Activated T-cell treated with anti-CD3 and anti-CD28 coated beads for 4 hours (primary cell): ENCODE data around the gene BRD2.

Experiments
- DNase-seq: peaks from one replicate; pipeline ENCODE4 v3.0.0-alpha.2; 2020

The BRD2 gene

DNA sequence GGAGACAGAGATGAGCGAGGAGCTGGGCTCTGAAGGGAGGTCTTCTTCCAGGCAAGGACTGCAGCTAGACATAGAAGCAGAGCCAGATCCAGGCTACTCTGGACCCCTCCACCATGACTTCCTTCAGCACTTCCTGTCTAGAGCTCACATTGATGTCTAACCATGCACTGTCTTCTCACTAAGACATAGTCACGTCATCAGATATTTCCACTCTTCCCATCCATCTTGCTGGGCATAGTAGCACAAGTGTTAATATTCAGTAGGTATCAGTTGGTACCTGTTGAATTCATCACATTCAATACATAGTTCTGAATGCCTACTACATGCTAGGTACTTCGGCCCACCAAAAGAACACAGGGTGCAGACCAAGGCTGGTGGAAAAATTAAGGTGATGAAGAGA, 18.4 kb upstream of the BRD2 start:
- DNase-seq = no peak

DNA sequence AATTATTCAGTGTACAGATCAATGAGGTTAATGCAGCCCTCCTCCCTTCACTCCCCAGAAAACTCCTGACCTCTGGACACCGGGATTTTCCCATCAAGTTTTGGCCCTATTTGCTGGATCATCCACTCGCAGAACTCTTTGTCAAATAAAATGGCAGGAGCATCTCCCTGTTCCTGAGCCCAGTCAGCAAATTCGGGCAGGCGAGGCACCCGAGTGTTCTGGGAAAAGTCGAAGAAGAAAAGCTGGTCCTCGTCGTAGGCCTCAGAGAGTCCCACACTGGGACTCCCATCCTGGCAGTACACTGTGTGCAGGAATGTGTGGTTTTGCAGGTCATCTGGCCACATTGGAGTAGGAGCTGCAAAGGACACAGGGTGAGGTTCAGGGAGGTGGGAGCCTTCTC, 17.9 kb upstream of the BRD2 start:
- no peak for DNase-seq

DNA sequence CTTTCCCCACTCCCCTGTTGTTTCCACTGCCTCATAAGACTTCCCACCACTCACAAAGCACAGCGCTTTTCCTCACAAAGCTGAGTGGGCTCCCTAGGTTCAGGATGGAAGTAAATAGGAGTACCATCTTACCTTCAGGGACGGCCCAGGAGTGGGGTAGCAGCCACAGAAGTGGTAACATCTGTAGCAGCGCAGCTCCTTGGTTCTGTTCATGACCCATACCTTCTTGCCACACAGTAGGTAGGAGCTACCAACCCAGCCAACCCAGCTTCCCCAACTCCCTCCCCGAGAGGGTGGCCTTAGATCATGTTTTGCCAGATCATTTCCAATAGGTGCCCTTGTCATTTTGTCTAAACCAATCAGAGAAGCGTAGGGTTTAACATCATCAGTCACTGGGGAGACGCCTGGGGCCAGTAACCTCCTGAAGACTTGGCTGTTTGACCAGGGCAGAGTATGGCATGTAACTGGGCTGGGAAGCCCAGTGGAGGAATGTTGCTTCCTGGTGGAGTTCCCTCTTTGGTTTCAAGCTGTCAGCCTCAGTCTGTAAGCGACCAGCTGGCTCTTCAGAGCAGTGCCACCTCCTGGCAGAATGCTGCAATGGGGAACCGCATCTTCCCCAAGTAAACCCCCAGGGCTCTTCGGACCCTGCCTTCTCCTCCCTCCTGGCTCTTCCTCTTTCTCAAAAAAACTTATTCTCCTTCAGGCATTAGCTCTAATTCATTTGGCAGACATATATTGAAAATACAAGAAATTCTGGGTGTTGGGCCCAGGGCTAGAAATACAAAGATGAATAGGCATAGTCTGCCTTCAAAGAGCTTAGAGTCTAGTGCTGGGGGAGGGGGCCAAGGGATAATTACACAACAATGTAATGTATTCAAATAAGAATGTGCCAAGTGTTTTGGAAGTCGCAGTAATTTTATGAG, 15.3 kb upstream of the BRD2 start, which contains the start of gene HLA-DMA:
TSS of gene HLA-DMA (minus strand) at position 281 of the 923 bp plus-strand sequence. CDS start at position 220, 61 bp downstream.
- DNase-seq = peak; percentile 60

DNA sequence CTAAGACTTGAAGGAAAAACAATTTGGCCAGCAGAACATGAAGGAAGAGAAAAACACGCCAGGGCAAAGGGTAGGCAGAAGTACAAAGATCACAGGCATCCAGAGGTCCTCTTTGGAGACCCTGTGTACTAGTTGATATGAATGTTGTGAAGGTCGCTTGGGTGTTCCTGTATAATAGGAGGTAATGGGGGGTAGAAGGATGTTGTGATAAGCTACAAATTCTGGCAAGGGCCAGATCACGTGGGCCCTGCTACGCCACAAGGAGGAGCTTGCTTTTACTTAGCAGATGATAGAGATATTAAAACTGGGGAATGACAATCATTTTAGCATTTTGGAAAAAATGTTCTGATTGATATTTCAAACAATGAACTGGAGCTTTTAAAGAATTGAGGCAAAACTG, 14.6 kb upstream of the BRD2 start:
- no peak for DNase-seq

DNA sequence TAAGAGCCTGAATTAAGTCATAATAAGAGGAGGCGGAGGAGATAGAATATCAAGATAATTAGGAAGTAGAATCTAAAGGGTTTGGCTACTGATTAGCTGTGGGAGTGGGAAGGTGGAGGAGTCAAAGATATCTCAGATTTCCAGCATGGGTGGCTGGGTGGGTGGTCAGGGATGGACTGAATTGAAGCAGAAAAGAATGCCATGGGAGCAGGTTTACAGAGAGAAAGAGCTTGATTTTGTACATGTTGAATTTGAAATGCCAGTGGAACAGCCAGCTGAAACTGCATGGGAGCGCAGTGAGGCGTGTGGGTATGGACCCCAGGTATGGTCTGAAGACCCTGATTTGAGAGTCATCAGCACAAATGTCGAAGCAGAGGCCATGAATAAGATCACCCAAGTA, 14.1 kb upstream of the BRD2 start:
- no peak for DNase-seq

DNA sequence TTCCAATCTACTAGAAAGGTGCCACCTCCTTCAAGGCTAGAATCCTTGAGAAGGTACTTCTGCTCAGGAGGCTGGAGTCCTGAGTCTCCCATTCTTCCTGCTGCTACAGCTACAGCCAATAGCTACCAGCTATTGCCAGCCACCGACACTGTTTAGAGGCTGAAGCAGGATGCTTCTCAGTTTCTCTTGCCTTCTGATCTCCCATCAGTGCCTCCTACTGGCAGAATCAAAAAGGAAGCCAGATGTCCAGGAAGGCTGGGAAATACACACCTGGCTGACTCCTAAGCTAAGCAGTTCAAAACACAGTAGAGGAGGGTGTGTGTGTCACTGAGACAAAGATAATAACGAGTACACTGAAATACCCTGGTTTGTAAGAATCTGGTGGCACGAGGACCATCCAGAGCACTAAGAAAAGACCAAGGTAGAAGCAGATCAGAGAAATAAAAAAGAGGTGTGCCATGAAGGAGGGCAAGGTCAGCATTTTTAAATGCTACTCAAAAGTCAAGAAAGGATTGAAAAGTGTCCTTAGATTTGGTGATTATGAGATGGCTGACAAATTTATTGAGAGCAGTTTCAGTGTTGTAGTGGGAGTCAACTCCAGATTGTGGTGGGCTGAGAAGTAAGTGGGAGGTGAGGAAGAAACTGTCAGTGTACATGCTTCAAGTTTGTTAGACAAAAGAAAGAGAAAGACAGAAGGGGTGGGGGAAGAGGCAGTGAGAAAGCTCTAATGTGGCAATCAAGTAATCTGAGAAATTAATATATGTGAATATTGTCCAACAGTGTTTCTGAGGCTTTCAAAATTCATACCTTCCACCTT, 13.2 kb upstream of the BRD2 start:
- no peak for DNase-seq

DNA sequence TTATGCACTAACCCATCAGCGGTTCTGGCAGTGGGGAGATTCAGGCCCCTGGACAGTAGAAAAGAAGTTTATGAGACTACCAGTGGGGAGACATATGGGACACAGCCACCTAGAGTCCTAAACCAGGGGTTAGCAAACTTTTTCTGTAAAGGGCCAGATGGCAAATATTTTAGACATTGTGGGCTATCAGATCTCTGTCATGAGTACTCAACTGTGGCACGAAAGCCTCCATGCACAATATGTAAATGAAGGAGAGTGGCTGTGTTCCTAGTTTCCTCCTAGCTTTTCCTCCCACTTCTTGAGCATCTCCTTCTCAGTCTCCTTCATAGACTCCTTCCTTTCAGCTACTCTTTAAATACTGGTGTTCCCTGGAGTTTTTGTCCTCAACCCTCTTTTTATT, 12.2 kb upstream of the BRD2 start:
- no peak for DNase-seq

GRCh38 chr6:32960563-32960962, 7.8 kb upstream of the BRD2 start:
- DNase-seq = no peak

GRCh38 chr6:32962213-32962826, 6.1 kb upstream of the BRD2 start:
- DNase-seq = no peak

DNA sequence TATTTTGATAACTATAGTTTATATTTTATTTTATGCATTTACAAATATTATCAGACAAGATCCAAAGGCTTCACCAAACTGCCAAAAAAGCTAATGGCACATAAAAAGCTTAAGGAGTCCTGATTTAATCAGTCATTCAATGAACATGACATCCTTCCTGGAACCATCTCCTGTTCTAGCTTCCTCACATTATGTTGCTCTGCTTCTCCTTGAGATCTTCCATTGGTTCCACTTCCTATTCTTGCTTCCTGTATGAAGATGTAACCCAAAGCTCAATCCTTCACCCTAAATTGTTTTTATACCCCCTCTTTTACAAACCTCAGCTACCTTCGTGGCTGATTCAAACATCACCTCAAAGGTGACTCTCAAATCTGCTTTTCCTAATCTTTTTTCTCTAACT, 4.5 kb upstream of the BRD2 start:
- DNase-seq = no peak

DNA sequence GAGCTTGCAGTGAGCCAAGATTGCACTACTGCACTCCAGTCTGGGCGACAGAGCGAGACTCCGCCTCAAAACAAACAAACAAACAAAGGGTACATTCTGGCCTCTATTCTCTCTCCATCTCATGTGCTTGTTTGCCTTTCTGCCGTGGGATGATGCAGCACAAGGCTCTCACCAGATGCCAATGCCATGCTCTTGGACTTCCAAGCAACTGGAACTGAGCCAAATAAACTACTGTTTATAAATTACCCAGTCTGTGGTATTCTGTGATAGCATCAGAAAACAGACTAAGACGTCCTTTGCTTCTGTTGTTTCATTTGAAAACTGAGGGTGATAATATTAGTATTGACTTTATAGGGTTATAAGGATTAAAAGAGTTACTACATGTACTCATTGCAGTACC, 3.6 kb upstream of the BRD2 start:
- no peak for DNase-seq

GRCh38 chr6:32967151-32968091, 973 bp upstream of the BRD2 start:
- no peak for DNase-seq

GRCh38 chr6:32968867-32969684, 682 bp downstream of the BRD2 start:
- DNase-seq = peak; percentile 48

DNA sequence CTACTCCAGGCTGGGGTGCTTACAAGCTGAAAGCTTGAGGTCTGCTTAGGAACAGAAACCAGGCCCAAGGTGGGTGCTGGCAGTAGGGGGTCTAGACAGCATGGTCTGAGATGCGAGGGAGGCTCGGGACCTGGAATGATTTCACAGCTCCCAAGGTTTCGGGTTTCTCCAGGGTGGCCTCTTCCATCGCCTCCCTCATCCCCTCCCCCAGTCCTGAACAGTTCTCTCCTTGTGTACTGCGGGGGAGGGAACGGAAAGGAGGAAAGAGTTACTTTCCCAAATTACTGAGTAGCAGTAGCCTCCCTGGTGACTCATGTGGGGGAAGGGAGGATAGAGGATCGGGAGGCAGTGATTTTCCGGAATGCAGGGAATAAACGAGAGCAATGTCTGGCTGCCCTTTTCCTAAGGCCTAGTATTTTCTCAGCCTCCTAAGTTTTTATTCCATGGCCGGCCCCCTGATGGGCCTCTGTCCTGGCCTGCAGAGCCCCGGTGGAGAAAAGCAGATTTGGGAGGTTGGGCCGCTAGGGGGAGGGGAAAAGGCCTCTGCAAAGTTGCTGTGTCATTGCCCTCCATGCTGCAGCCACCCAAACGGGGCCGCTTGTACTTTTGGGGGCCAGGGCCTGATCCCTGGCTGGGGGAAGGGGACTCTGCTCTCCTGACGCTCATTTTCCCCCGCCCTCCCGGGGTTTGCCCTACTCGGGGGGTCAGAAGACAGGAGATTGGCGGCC, 1.5 kb downstream of the BRD2 start:
- peak; percentile 65 for DNase-seq

- peak; percentile 72 for DNase-seq
These were observed 2.2 kb downstream of the BRD2 start for GRCh38 chr6:32970413-32971241.

DNA sequence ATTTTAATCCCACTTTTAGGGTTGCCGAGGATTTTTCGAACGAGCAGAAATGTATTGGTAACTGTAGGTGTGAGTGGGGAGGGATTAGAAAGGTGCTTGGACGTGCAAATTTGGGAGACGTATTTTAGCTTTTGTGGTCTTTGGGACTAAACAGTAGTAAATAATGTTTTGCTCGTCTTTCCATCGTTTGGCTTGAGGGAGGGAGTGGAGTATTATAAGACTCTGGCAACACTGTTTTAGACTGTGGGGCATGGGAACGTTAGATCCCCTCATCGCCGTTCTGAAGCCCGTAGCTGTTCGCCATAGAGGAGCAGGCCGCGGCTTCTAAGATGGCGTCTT, 2.8 kb downstream of the BRD2 start:
- no peak for DNase-seq

- peak; percentile 99 for DNase-seq
These were observed 3.4 kb downstream of the BRD2 start for GRCh38 chr6:32971581-32972352.

DNA sequence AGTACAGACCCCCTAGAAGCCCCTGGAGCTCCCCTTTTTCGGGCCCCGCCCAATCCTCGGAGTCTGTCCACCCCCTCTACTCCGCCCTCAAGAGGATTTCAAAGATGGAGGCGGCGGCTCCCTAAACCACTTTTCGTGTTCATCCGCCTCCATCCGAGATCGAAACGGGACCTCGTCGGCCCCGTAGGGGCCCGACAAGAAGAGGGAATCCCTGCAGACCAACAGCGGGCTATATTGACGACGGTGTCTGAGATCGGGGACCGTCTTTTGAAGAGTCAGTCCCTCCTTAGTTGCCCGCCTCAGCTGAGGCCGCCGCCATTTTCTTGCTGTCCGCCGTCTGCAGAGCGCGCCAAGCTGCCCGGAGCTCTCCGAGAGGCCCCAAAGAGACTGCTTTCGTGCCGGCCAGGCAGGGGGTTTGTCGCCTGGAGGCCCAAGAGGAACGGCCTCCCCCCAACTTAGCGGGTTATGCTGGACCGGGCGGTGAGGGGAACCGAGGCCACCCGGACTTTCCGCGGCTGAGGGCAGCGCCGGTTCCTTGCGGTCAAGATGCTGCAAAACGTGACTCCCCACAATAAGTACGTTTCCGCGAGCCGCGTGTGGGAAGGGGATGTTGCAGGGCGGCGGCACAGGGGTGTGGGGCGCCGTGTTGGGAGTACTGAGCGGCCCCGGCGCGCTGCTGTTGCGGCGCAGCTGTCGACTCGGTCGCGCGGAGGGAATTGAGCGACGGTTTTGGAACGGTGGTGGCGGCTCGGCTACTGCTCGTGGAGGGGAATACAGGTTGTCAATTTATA, 4.2 kb downstream of the BRD2 start:
- DNase-seq = peak; percentile 42
